Ectodermal cell (in vitro differentiated cells): ENCODE data around the gene GPR157. TPM values are rescaled to one million over a fixed set of nuclear protein-coding genes. Genes with fewer than 3 reads are reported as not detected.

ENCODE experiments used
- H3K27ac ChIP-seq: 2 replicates; pipeline ENCODE4 v1.7.0; 2013; ENCODE audit warnings: mild to moderate bottlenecking, low read depth, low read length; ENCODE audit not compliant: insufficient read depth, poor library complexity, severe bottlenecking
- H3K27me3 ChIP-seq: 2 replicates; pipeline ENCODE4 v1.7.0; 2013; ENCODE audit warnings: mild to moderate bottlenecking, low read length; ENCODE audit not compliant: insufficient read depth, control insufficient read depth, poor library complexity, severe bottlenecking
- H3K36me3 ChIP-seq: one replicate; pipeline ENCODE4 v1.7.0; 2013; ENCODE audit warnings: low read length; ENCODE audit not compliant: control insufficient read depth, insufficient read depth
- H3K4me1 ChIP-seq: one replicate; pipeline ENCODE4 v1.7.0; 2013; ENCODE audit warnings: low read length; ENCODE audit not compliant: control insufficient read depth, insufficient read depth
- H3K4me3 ChIP-seq: 2 replicates; pipeline ENCODE4 v1.7.0; 2013; ENCODE audit warnings: low read depth, low read length, control low read depth; ENCODE audit not compliant: insufficient read depth
- H3K9me3 ChIP-seq: 2 replicates; pipeline ENCODE4 v1.7.0; 2013; ENCODE audit warnings: mild to moderate bottlenecking, low read length, moderate library complexity; ENCODE audit not compliant: control insufficient read depth
- WGBS, 2 experiments: methylation state at CpG; one replicate each; pipeline ENCODE4 v1.1.7; 2013; ENCODE audit warnings: missing lambda C conversion rate in 2 of 2; 5-methylcytosine and 5-hydroxymethylcytosine counted together
- polyA plus RNA-seq, 4 experiments: library from polyadenylated mRNA; stranded (reverse); fragments of 50-300 nt; gene quantifications; one replicate each; pipeline ENCODE4 v1.2.3, GENCODE V29; 2013

GPR157 gene
- polyA plus RNA-seq (2013, experiment 1 of 4), result 4.0 TPM
- polyA plus RNA-seq (2013, experiment 2 of 4), result 3.7 TPM
- polyA plus RNA-seq (2013, experiment 3 of 4), result 2.5 TPM
- 3.9 TPM for polyA plus RNA-seq (2013, experiment 4 of 4)

- Histone ChIP-seq H3K9me3 (no peaks in the 10 kb centered on the region), H3K36me3 (no peaks in the 10 kb centered on the region), H3K27me3 (peaks cover 19% of the 10 kb centered on the region), H3K4me1 (peaks cover 8% of the 10 kb centered on the region), H3K27ac (no peak within 1 kb of the TSS), H3K4me3 (peak within 1 kb of the TSS; percentile 48)
- WGBS, 2 experiments, result 3% methylated on average over 92 of the region's 92 CpGs
These were observed at the start of gene GPR157 for GRCh38 chr1:9128520-9129265. TSS of gene GPR157 (minus strand) at chr1:9129102. CDS start at chr1:9129027, 75 bp downstream.

GRCh38 chr1:9174762-9175161, 45.9 kb upstream of the GPR157 start:
- Histone ChIP-seq H3K36me3 (no peaks in the 10 kb centered on the region), H3K9me3 (peaks cover 4% of the 10 kb centered on the region)

GRCh38 chr1:9174243-9174642, 45.3 kb upstream of the GPR157 start:
- no peaks in the 10 kb centered on the region for H3K36me3 ChIP-seq
- H3K4me1 ChIP-seq, result no peaks in the 10 kb centered on the region
- 91 to 96% methylated on average over 4 of the region's 4 CpGs for WGBS, 2 experiments
- no peak overlapping the region for H3K4me3 ChIP-seq
- H3K9me3 ChIP-seq, result peaks cover 4% of the 10 kb centered on the region
- H3K27me3 ChIP-seq, result no peaks in the 10 kb centered on the region
- H3K27ac ChIP-seq, result no peak overlapping the region

More at GRCh38 chr1:9174762-9175161, 45.9 kb upstream of the GPR157 start:
- Histone ChIP-seq H3K4me1 (no peaks in the 10 kb centered on the region), H3K4me3 (no peak overlapping the region), H3K27ac (no peak overlapping the region), H3K27me3 (no peaks in the 10 kb centered on the region)
- WGBS, 2 experiments, result 96 to 97% methylated on average over 10 of the region's 10 CpGs

- Histone ChIP-seq H3K36me3 (no peaks in the 10 kb centered on the region), H3K4me3 (no peak overlapping the region), H3K27ac (no peak overlapping the region), H3K27me3 (no peaks in the 10 kb centered on the region), H3K4me1 (no peaks in the 10 kb centered on the region), H3K9me3 (peaks cover 2% of the 10 kb centered on the region)
- WGBS, 2 experiments, result 94% methylated on average over 10 of the region's 10 CpGs
These were observed 40.8 kb upstream of the GPR157 start for GRCh38 chr1:9169601-9170137.

GRCh38 chr1:9167638-9168037, 38.7 kb upstream of the GPR157 start:
- no peak overlapping the region for H3K27ac ChIP-seq
- H3K9me3 ChIP-seq, result no peaks in the 10 kb centered on the region
- no peak overlapping the region for H3K4me3 ChIP-seq
- WGBS, 2 experiments, result 85 to 96% methylated on average over 2 of the region's 2 CpGs
- no peaks in the 10 kb centered on the region for H3K27me3 ChIP-seq
- peaks cover 10% of the 10 kb centered on the region for H3K4me1 ChIP-seq
- no peaks in the 10 kb centered on the region for H3K36me3 ChIP-seq

GRCh38 chr1:9166289-9167235, 37.7 kb upstream of the GPR157 start:
- Histone ChIP-seq H3K27me3 (no peaks in the 10 kb centered on the region), H3K36me3 (no peaks in the 10 kb centered on the region), H3K9me3 (no peaks in the 10 kb centered on the region), H3K4me1 (peaks cover 10% of the 10 kb centered on the region), H3K4me3 (no peak overlapping the region), H3K27ac (peak overlapping the region; percentile 27)
- WGBS, 2 experiments, result 65 to 69% methylated on average over 24 of the region's 27 CpGs

- WGBS, 2 experiments, result 82 to 86% methylated on average over 7 of the region's 7 CpGs
These were observed 36.5 kb upstream of the GPR157 start for GRCh38 chr1:9165396-9165795.

GRCh38 chr1:9164919-9165318, 36.0 kb upstream of the GPR157 start:
- no peak overlapping the region for H3K27ac ChIP-seq
- H3K4me3 ChIP-seq, result no peak overlapping the region
- WGBS, 2 experiments, result 75 to 77% methylated on average over 7 of the region's 7 CpGs
- no peaks in the 10 kb centered on the region for H3K9me3 ChIP-seq
- peaks cover 10% of the 10 kb centered on the region for H3K4me1 ChIP-seq
- H3K27me3 ChIP-seq, result no peaks in the 10 kb centered on the region
- no peaks in the 10 kb centered on the region for H3K36me3 ChIP-seq

More at GRCh38 chr1:9165396-9165795, 36.5 kb upstream of the GPR157 start:
- no peaks in the 10 kb centered on the region for H3K27me3 ChIP-seq
- H3K36me3 ChIP-seq, result no peaks in the 10 kb centered on the region
- no peak overlapping the region for H3K4me3 ChIP-seq
- no peak overlapping the region for H3K27ac ChIP-seq
- no peaks in the 10 kb centered on the region for H3K9me3 ChIP-seq
- peaks cover 10% of the 10 kb centered on the region for H3K4me1 ChIP-seq

GRCh38 chr1:9164532-9164900, 35.6 kb upstream of the GPR157 start:
- H3K36me3 ChIP-seq, result no peaks in the 10 kb centered on the region
- peaks cover 10% of the 10 kb centered on the region for H3K4me1 ChIP-seq
- no peaks in the 10 kb centered on the region for H3K27me3 ChIP-seq
- WGBS, 2 experiments, result 73 to 75% methylated on average over 4 of the region's 4 CpGs
- no peak overlapping the region for H3K4me3 ChIP-seq
- H3K27ac ChIP-seq, result no peak overlapping the region
- H3K9me3 ChIP-seq, result no peaks in the 10 kb centered on the region

GRCh38 chr1:9161963-9162362, 33.1 kb upstream of the GPR157 start:
- H3K4me3 ChIP-seq, result no peak overlapping the region
- H3K27me3 ChIP-seq, result no peaks in the 10 kb centered on the region
- 92% methylated on average over 7 of the region's 9 CpGs for WGBS, 2 experiments
- H3K9me3 ChIP-seq, result no peaks in the 10 kb centered on the region
- H3K36me3 ChIP-seq, result no peaks in the 10 kb centered on the region
- H3K4me1 ChIP-seq, result peaks cover 10% of the 10 kb centered on the region
- H3K27ac ChIP-seq, result no peak overlapping the region
